ENCODE data around the gene LHFPL6. TPM values are rescaled to one million over a fixed set of nuclear protein-coding genes. Genes with fewer than 3 reads are reported as not detected.

The LHFPL6 gene
- total RNA-seq, 4 donors from 2014 or later = 12.8 to 27.3 (median 22.5) TPM

GRCh38 chr13:39561971-39562370, 41.0 kb downstream of the LHFPL6 start:
- no peak for DNase-seq (ENCODE audit: low spot score in 2 of 2)
- intact Hi-C loops (cut with DNase I; ENCODE audit: low total_unique reads) = no loop called here
- WGBS, 2 donors = 61 to 69% methylated on average over 1 of the region's 1 CpG
- no peak overlapping the region for H3K4me3 ChIP-seq (ENCODE audit: low read depth, poor library complexity, severe bottlenecking)
- TF ChIP-seq CTCF (IDR thresholded peaks at IDR 0.05) (no peak), POLR2A (IDR thresholded peaks at IDR 0.05) (no peak)

DNA sequence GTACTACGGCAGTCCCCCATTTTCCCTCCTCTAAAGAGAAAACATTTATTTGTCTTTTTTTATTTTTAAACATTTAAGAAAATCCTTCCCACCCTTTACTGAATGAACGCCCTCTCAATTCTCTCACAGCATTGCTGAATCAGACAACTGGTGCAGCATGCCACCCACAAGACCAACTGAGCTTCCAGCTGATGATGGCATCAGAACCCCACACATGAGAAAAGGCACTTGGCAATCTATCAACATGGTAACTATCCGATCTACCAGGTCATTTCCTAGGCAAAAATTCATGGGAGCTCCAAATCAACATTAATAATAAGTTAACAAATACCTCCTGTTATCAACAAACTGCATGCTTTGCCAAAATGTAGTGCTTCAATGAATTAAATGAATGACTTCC, 43.1 kb downstream of the LHFPL6 start:
- DNase-seq (ENCODE audit: low spot score in 2 of 2) = no peak
- no peak for TF ChIP-seq POLR2A (IDR thresholded peaks at IDR 0.05)
- no peak for TF ChIP-seq CTCF (IDR thresholded peaks at IDR 0.05)
- H3K4me3 ChIP-seq (ENCODE audit: low read depth, poor library complexity, severe bottlenecking) = no peak overlapping the region
- 87 to 88% methylated on average over 3 of the region's 3 CpGs for WGBS, 2 donors
- intact Hi-C loops (cut with DNase I; ENCODE audit: low total_unique reads) = no loop called here

GRCh38 chr13:39557285-39557955, 45.6 kb downstream of the LHFPL6 start:
- intact Hi-C loops (cut with DNase I; ENCODE audit: low total_unique reads) = no loop called here
- no peak for DNase-seq (ENCODE audit: low spot score in 2 of 2)
- 91 to 93% methylated on average over 12 of the region's 12 CpGs for WGBS, 2 donors
- no peak for TF ChIP-seq CTCF (IDR thresholded peaks at IDR 0.05)
- TF ChIP-seq POLR2A (IDR thresholded peaks at IDR 0.05) = no peak
- H3K4me3 ChIP-seq (ENCODE audit: low read depth, poor library complexity, severe bottlenecking) = no peak overlapping the region

- intact Hi-C loops (cut with DNase I; ENCODE audit: low total_unique reads) = no loop called here
- TF ChIP-seq POLR2A (IDR thresholded peaks at IDR 0.05) (no peak), CTCF (IDR thresholded peaks at IDR 0.05) (no peak)
- H3K4me3 ChIP-seq (ENCODE audit: low read depth, poor library complexity, severe bottlenecking) = no peak overlapping the region
- no peak for DNase-seq (ENCODE audit: low spot score in 2 of 2)
- WGBS, 2 donors = 76 to 80% methylated on average over 1 of the region's 1 CpG
These were observed 46.1 kb downstream of the LHFPL6 start for GRCh38 chr13:39556866-39557265.

DNA sequence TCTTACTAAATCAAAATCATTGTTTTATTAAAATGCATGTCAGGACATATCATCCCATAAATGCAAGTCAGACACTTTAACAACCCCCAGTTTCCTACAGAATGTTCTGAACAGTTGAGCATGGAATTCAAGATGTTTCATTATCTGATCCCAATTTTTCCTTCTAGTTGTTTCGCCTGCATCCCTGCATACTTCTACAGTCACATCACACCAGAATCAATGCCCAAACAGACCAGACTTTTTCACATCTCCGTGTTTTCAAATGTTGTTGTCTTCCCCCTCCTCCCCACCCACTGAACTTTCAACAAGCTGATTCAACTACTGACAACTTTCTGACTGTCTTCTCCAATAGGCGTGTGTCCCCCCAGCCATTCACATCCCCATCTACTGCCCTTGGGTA, 48.6 kb downstream of the LHFPL6 start:
- no peak for TF ChIP-seq CTCF (IDR thresholded peaks at IDR 0.05)
- no peak for TF ChIP-seq POLR2A (IDR thresholded peaks at IDR 0.05)
- intact Hi-C loops (cut with DNase I; ENCODE audit: low total_unique reads) = no loop called here
- no peak for DNase-seq (ENCODE audit: low spot score in 2 of 2)
- no peak overlapping the region for H3K4me3 ChIP-seq (ENCODE audit: low read depth, poor library complexity, severe bottlenecking)
- WGBS, 2 donors = 63 to 73% methylated on average over 3 of the region's 3 CpGs

DNA sequence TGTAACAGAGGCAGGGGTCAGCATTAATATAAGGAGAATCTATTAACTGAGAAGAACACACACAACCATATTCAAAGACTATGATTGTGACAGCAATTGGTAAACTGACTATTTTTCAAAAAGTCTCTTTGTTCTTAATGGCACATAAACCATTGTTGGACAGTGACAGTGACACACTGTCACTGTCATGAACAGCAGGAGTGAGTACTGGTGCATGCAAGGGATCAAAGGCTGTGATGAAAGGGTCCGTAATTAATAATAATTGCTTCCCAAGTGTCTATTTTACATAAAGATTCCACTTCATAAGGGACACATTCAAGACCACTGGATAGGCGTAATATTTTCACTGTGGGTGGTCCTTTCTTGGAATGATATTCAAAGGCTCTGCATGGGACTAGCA, 50.7 kb downstream of the LHFPL6 start:
- WGBS, 2 donors = 91 to 95% methylated on average over 2 of the region's 2 CpGs
- no peak overlapping the region for H3K4me3 ChIP-seq (ENCODE audit: low read depth, poor library complexity, severe bottlenecking)
- TF ChIP-seq POLR2A (IDR thresholded peaks at IDR 0.05) = no peak
- TF ChIP-seq CTCF (IDR thresholded peaks at IDR 0.05) = no peak
- intact Hi-C loops (cut with DNase I; ENCODE audit: low total_unique reads) = no loop called here
- no peak for DNase-seq (ENCODE audit: low spot score in 2 of 2)
